ENCODE measurements around the gene TMEM238. TPM values are rescaled to one million over a fixed set of nuclear protein-coding genes. Genes with fewer than 3 reads are reported as not detected.

Gene TMEM238
- total and polyA plus RNA-seq, 9 of the 15 experiments (the other 6 are each of a cell fraction or from before 2014, with no cell fraction given) = 0.18 to 5.1 (median 1.3) TPM; not detected in 4

DNA sequence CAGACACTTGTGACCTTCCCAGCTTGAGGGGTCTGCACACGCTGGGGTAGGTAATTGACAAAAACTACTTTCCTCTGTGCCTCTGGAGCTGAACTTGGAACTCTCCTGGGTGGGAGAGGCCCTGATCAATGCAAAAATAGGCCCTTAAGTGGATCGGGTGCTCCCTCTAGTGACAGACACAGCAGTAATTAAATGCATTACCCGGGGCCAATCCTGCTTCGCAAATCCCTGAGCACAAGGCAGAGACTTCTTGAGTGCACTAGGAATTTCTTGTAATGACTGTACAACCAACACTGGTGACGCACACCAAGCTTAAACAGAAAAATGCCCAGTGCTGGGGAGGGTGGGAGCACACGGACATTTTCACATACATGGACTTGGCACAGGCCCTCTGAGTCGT is 34.1 kb upstream of the TMEM238 start (continued):
- TF ChIP-seq AFF1 (IDR thresholded peaks at IDR 0.05; ENCODE audit: low read depth in 1 of 2, partially characterized antibody in 2 of 2) (no peak), MTA3 (IDR thresholded peaks at IDR 0.05; ENCODE audit: borderline replicate concordance) (0 out of 2 replicates have a peak, but pooled peaks have one; percentile 35), BCLAF1 (IDR thresholded peaks at IDR 0.05; ENCODE audit: borderline replicate concordance in 1 of 2, control insufficient read depth in 1 of 2, low read depth in 2 of 2, low read length in 1 of 2) (no peak), HDAC2 (IDR thresholded peaks at IDR 0.05) (no peak), GABPB1 (CRISPR knock-in tag; IDR thresholded peaks at IDR 0.05) (0 out of 2 replicates have a peak, but pooled peaks have one; percentile 37), ZNF511 (CRISPR knock-in tag; IDR thresholded peaks at IDR 0.05) (no peak), ZNF253 (CRISPR knock-in tag; conservative IDR thresholded peaks at IDR 0.05) (no peak), NR4A1 (CRISPR knock-in tag; IDR thresholded peaks at IDR 0.05) (no peak), NR4A1 (tag; IDR thresholded peaks at IDR 0.05) (no peak), ZNF77 (CRISPR knock-in tag; IDR thresholded peaks at IDR 0.05) (no peak), ZFP36 (IDR thresholded peaks at IDR 0.05; ENCODE audit: low read depth, low read length, partially characterized antibody) (no peak), FOXO4 (CRISPR knock-in tag; IDR thresholded peaks at IDR 0.05) (no peak), ARID2 (IDR thresholded peaks at IDR 0.05) (no peak), U2AF2 (optimal IDR thresholded peaks at IDR 0.05; ENCODE audit: low read depth, low read length) (no peak), BACH1 (tag; IDR thresholded peaks at IDR 0.05) (no peak), RCOR1 (IDR thresholded peaks at IDR 0.05; ENCODE audit: borderline replicate concordance in 1 of 2, low read depth in 2 of 2, low read length in 2 of 2) (peak in 1 of 2 experiments; percentile 22; a peak in 1 of 4 replicates), MCM7 (IDR thresholded peaks at IDR 0.05) (no peak)
- TF ChIP-seq, protein P1, sequence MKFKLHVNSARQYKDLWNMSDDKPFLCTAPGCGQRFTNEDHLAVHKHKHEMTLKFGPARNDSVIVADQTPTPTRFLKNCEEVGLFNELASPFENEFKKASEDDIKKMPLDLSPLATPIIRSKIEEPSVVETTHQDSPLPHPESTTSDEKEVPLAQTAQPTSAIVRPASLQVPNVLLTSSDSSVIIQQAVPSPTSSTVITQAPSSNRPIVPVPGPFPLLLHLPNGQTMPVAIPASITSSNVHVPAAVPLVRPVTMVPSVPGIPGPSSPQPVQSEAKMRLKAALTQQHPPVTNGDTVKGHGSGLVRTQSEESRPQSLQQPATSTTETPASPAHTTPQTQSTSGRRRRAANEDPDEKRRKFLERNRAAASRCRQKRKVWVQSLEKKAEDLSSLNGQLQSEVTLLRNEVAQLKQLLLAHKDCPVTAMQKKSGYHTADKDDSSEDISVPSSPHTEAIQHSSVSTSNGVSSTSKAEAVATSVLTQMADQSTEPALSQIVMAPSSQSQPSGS (CRISPR knock-in tag; IDR thresholded peaks at IDR 0.05) = no peak

Measured in K562 (cell line).